ENCODE results near the gene TNS1. TPM values are rescaled to one million over a fixed set of nuclear protein-coding genes. Genes with fewer than 3 reads are reported as not detected.
"Not testable (repeated sequence)": the region's sequence is repeated elsewhere in the genome, so short reads cannot be mapped to it uniquely, and the experiment has no call there.

The TNS1 gene
- total RNA-seq, 1 donor from 2014 or later = 1.6 TPM

DNA sequence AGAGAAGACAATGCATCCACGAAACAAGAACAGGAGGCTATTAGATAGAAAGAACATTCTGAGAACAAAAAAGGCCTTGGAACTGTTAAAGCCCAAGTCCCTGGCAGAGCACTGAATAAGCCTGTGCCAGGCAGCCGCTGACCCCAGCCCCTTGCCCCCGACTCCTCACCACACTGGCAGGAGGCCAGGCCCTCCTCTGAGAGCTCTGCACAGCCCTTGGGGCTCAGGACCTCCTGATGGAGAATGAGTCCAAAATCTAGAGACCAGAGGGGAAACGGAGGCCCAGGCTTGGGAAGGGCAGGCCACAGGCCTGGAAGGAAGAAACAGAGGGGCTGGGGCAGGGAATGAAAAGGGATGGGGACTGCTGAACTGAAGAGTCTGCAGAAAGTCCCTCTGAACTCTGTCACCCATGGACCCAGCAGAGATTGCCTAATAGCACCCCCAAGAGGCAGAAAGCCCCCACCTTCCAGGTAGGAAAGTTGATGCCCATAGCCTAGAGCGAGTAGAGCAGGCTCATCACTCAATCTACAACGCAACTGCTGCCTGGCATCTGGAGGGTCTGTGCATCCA, 18.3 kb upstream of the TNS1 start:
- DNase-seq (ENCODE audit: low read depth) (no peak), FAIRE-seq (no peak)
- Histone ChIP-seq H3K27me3 (ENCODE audit: control insufficient read depth, insufficient read depth, low read length) (no peaks in the 10 kb centered on the region), H3K4me3 (ENCODE audit: low read depth, low read length) (no peak overlapping the region), H3K36me3 (ENCODE audit: control insufficient read depth, insufficient read depth, low read length) (no peaks in the 10 kb centered on the region)
- TF ChIP-seq, protein P1, sequence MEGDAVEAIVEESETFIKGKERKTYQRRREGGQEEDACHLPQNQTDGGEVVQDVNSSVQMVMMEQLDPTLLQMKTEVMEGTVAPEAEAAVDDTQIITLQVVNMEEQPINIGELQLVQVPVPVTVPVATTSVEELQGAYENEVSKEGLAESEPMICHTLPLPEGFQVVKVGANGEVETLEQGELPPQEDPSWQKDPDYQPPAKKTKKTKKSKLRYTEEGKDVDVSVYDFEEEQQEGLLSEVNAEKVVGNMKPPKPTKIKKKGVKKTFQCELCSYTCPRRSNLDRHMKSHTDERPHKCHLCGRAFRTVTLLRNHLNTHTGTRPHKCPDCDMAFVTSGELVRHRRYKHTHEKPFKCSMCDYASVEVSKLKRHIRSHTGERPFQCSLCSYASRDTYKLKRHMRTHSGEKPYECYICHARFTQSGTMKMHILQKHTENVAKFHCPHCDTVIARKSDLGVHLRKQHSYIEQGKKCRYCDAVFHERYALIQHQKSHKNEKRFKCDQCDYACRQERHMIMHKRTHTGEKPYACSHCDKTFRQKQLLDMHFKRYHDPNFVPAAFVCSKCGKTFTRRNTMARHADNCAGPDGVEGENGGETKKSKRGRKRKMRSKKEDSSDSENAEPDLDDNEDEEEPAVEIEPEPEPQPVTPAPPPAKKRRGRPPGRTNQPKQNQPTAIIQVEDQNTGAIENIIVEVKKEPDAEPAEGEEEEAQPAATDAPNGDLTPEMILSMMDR (IDR thresholded peaks at IDR 0.05; ENCODE audit: insufficient read depth, low read length, severe bottlenecking) = no peak

GRCh38 chr2:218020281-218020680, 17.5 kb upstream of the TNS1 start:
- TF ChIP-seq, protein P1 (IDR thresholded peaks at IDR 0.05; ENCODE audit: insufficient read depth, low read length, severe bottlenecking) = no peak
- Histone ChIP-seq H3K27me3 (ENCODE audit: control insufficient read depth, insufficient read depth, low read length) (no peaks in the 10 kb centered on the region), H3K36me3 (ENCODE audit: control insufficient read depth, insufficient read depth, low read length) (no peaks in the 10 kb centered on the region), H3K4me3 (ENCODE audit: low read depth, low read length) (no peak overlapping the region)
- no peak for FAIRE-seq
- DNase-seq (ENCODE audit: low read depth) = no peak

GRCh38 chr2:218019411-218020060, 16.7 kb upstream of the TNS1 start:
- no peaks in the 10 kb centered on the region for H3K36me3 ChIP-seq (ENCODE audit: control insufficient read depth, insufficient read depth, low read length)
- H3K4me3 ChIP-seq (ENCODE audit: low read depth, low read length) = no peak overlapping the region
- DNase-seq (ENCODE audit: low read depth) (no peak), FAIRE-seq (peak; percentile 70)
- TF ChIP-seq, protein P1 (IDR thresholded peaks at IDR 0.05; ENCODE audit: insufficient read depth, low read length, severe bottlenecking) = no peak
- H3K27me3 ChIP-seq (ENCODE audit: control insufficient read depth, insufficient read depth, low read length) = no peaks in the 10 kb centered on the region

DNA sequence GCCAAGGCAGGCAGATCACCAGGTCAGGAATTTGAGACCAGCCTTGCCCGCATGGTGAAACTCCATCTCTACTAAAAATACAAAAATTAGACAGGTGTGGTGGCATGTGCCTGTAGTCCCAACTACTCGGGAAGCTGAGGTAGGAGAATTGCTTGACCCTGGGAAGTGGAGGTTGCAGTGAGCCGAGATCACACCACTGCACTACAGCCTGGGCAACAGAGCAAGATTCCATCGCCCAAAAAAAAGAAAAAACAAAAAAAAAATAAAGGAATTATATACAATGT, 16.0 kb upstream of the TNS1 start:
- not testable (repeated sequence) for H3K36me3 ChIP-seq (ENCODE audit: control insufficient read depth, insufficient read depth, low read length); FAIRE-seq; H3K27me3 ChIP-seq (ENCODE audit: control insufficient read depth, insufficient read depth, low read length); DNase-seq (ENCODE audit: low read depth); H3K4me3 ChIP-seq (ENCODE audit: low read depth, low read length)

- Histone ChIP-seq H3K4me3 (ENCODE audit: low read depth, low read length) (no peak overlapping the region), H3K27me3 (ENCODE audit: control insufficient read depth, insufficient read depth, low read length) (peaks cover 4% of the 10 kb centered on the region), H3K36me3 (ENCODE audit: control insufficient read depth, insufficient read depth, low read length) (no peaks in the 10 kb centered on the region)
- peak; percentile 90 for FAIRE-seq
- no peak for DNase-seq (ENCODE audit: low read depth)
- TF ChIP-seq, protein P1 (IDR thresholded peaks at IDR 0.05; ENCODE audit: insufficient read depth, low read length, severe bottlenecking) = no peak
Measured at GRCh38 chr2:218017211-218018053, 14.6 kb upstream of the TNS1 start.

GRCh38 chr2:218016810-218017209, 14.0 kb upstream of the TNS1 start:
- FAIRE-seq (peak; percentile 32), DNase-seq (ENCODE audit: low read depth) (no peak)
- Histone ChIP-seq H3K4me3 (ENCODE audit: low read depth, low read length) (no peak overlapping the region), H3K27me3 (ENCODE audit: control insufficient read depth, insufficient read depth, low read length) (peaks cover 4% of the 10 kb centered on the region), H3K36me3 (ENCODE audit: control insufficient read depth, insufficient read depth, low read length) (no peaks in the 10 kb centered on the region)
- TF ChIP-seq, protein P1 (IDR thresholded peaks at IDR 0.05; ENCODE audit: insufficient read depth, low read length, severe bottlenecking) = no peak
